GM18511 (cell line): ENCODE data around the gene WWC2.
"Not testable (repeated sequence)": the region's sequence is repeated elsewhere in the genome, so short reads cannot be mapped to it uniquely, and the experiment has no call there.

Experiments
- ATAC-seq: cut with Tn5 transposase; IDR thresholded peaks from one replicate; pipeline ENCODE4 v1.9.1; 2021; ENCODE audit warnings: mild to moderate bottlenecking, moderate library complexity; ENCODE audit not compliant: unreplicated experiment

Gene WWC2

DNA sequence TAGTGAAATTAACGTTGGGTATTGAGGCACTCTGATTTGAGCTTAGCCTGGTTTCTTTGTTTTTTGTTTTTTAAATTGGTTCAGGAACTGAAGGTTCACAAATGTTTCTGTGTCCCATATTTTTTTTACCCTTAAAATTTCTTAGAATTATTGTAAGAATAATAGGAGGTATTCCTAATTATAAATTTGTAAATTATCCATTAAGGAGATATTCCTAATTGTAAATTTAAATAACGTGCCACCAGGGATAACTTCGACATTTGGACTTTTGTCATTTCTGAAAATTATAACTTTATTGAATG, 1.2 kb downstream of the WWC2 start:
- ATAC-seq, result no peak

DNA sequence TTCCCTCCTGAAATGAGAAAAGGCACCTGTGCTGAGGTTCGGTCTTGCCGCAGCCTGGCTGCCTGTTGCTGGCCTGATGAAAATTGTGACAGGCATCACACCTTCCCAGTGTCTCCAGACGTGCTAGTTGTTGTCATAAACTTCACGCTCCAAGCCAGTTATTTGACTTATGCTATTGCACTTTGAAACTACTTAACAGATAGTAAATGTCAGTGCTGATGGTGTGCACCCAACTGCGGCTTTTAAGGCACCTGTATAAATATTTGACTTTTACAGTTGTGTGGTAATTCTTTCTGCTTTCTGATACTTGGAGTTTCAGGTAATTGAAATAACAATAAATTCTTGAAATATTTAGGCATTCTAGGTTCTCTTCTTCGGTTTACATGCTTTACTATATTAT, 1.8 kb downstream of the WWC2 start:
- no peak for ATAC-seq

DNA sequence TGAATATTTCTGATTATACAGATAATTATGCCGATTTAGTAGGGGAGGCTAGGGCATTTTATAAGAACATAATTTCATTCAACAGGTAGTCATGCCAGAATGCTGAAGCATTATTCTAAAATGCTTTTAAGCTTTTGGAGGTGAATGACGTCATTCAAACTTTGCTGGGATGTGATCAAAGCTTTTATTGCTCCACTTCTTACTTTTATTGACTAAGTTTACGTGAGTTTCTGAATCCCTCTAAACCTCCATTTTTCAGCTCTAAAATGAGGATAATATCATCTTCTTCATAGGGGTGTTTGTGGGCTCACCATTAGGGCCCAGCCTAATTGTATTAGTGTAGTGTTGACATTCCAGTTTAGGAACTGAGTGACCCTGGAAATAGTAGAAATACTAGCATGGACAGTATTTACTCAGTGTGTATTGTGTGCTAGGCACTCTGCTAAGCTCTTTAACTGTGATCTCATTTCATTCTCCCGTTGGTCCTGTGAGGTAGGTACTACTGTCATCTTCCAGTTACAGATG, 3.0 kb downstream of the WWC2 start:
- ATAC-seq, result no peak

DNA sequence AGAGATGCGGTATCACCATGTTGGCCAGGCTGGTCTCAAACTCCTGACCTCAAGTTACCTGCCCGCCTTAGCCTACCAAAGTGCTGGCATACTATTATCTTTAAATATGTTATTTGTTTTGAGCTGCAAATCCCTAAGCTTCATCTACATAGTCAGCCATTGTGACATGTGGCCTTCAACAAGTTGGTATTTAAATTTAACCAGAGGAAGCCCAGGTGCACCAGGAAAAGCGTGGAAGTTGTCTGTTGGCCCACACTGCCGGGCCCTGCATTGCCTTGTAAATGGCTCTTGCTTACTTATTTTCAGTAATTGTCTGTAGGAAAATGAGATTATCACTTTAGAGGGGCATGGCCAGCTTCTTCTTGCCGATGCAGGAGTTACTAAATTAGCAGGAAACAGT, 6.0 kb downstream of the WWC2 start:
- no peak for ATAC-seq

DNA sequence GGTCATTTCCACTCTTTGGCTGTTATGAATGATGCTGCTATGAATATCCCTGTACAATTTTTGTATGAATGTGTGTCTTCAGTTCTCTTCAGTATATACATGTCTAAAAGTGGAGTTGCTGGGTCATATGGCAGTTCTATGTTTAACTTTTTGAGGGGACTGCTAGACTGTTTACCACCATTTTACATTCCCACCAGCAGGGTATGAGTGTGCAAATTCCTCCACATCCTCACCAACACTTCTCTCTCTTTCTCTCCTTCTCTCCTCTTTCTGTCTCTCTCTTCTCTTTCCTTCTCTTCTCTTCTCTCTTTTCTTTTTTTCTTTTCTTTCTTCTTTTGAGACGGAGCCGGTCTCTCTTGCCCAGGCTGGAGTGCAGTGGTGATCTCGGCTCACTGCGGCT, 7.8 kb downstream of the WWC2 start:
- no peak for ATAC-seq

DNA sequence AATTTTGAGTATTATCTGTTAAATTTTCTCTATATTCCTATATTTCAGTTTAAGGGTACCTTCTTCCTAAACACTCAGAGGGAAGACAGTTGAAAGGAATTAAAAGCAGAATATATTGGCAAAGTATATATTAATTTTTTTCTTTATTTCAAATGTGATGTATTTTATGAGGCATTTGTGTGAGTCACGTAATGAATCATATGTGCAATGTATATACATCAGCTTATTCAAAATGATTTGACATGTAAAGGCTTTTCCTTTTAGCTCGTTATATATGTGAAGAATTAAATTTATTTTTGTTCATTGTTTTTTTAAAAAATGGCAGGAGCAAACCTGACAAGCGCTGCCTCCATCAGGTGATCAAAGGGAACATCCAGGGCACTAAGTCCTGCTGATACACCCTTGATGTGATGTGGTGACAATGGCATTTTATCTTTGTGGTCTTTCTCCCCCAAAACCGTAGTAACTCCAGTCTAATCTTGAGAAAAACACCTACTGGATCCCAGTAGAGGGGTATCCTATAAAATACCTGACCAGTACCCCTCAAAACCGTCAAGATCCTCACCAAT, 8.9 kb downstream of the WWC2 start:
- ATAC-seq, result no peak

DNA sequence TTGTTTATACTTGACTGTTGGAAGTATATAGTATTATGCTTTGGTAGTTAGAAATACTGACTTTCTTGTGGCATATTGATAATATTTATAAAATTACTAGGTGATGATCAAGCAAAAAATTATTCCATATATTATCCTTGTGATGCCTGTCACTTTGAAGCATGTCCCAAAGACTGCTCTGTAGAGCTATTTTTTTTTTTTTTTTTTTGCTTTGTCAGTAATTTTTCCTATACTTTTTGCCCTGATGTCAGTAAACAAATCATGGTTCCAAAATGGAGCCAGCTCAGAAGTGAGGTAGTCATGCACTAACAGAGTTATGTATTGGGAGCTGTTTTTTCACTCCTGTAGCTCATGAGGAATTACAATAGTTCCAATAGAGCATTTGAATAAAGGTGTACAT, 11.2 kb downstream of the WWC2 start:
- ATAC-seq, result no peak

DNA sequence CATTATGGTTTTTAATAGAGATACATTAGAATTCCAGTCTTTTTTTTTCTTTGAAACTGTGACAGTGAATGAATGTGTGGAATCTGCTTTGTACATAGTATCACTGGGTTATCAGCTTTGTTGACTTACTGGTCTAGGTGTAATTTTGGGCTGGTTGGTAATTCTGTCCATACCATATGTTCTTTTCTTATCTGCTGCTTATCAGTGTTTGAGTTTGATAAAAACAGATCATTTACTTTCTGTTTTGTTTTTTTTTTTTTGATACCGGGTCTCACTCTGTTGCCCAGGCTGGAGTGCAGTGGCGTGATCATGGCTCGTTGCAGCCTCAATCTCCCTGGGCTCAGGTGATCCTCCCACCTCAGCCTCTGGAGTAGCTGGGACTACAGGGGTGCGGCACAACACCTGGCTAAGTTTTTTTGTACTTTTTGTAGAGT, 12.4 kb downstream of the WWC2 start:
- no peak for ATAC-seq

DNA sequence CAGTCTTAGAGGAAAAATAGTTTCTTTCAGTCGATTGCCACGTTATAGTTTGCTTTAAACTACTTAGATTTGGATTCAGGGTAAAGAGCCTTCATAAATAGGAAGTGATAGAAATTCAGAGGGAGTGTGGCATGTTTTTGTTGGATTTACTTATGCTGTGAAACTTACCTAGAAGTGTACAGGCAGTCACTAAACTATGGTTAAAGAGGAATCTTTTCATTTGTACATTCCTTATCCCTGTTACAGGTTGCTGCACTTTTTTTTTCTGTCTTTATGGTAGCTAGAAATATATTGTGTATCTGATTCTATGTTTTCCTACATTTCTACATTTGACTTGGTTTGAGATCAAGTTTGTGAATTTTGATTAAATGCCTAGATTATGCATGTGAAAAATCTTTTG, 19.1 kb downstream of the WWC2 start:
- ATAC-seq, result no peak

DNA sequence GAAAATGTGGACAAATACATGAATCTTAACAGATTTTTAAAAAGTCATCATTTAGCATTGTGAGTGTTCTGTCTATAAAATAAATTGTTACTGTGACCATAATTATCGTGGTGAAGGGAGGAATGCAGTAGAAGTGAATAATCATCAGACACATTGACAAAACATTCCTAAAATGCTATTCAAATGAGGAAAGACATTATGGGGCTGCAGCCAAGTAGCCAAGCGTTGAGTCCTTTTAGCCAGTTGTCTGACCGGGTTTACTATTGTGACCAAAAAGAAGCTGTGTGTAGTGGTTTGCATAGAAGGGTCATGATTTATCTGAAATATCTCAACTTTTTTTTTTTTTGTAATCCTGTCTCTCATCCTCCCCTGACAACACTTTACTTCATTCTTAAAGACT, 19.5 kb downstream of the WWC2 start:
- no peak for ATAC-seq

DNA sequence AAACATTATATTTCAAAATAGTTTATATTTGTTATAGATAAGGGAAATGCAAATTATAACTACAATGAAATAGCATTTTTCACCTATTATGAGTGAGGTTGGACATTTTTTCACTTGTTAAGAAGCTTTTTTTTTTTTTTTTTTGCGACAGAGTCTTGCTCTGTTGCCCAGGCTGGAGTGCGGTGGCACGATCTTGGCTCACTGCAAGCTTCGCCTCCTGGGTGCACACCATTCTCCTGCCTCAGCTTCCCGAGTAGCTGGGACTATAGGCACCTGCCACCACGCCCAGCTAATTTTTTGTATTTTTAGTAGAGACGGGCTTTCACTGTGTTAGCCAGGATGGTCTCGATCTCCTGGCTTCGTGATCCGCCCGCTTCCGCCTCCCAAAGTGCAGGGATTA, 22.6 kb downstream of the WWC2 start:
- not testable (repeated sequence) for ATAC-seq

DNA sequence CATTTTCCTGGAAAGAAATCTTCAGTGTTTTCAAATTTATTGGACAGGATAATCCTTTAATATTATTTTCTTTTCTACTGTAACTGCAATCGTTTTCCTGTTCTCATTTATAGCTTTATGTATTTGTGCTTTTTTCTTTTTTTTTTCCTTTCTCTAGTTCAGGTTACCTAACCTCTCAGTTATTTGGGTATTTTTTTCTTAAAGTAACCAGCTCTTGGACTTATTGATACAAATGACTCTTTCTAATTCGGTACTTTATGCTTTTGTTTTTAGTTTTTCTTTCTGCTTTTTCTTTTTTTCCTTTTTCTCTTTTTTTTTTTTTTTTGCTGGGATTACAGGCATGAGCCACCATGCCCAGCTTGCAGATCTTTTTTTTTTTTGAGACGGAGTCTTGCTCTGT, 25.2 kb downstream of the WWC2 start:
- no peak for ATAC-seq

DNA sequence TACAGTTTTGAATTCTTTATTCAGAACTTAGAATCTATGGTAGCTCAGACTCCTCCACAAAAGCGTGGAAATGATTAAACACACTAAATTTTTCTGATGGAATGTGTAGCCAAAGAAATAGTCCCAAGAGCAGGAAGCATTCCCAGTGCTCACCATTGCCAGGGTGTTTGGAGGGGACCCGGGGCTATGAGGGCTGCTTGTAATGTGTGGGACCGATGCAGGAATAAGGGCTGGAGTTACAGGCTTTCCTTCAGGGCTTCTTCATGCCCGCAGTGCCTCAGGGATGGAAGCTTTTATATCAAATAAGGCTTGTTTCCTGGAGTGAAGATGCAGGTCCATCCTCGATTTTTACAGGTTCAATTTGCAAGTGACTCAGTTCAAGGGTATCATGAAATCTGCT, 25.8 kb downstream of the WWC2 start:
- no peak for ATAC-seq

DNA sequence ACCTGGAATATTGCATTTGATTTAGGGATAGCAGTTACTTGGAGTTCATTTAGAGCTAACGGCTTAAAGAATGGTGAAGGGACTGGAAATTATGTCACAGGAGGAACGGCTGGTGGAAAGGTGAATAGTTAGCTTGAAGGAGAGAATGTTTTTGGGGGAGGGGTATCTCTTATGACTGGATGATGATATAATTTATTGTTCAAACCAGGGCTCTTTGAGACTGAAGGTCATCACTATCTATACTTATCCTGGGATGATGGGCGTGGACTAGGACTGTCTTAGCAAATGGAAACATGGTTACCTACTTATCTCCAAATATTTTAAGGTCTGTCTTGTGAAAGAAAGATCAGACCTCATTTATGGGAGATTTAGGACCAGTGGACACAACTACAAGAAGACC, 30.1 kb downstream of the WWC2 start:
- ATAC-seq, result no peak

DNA sequence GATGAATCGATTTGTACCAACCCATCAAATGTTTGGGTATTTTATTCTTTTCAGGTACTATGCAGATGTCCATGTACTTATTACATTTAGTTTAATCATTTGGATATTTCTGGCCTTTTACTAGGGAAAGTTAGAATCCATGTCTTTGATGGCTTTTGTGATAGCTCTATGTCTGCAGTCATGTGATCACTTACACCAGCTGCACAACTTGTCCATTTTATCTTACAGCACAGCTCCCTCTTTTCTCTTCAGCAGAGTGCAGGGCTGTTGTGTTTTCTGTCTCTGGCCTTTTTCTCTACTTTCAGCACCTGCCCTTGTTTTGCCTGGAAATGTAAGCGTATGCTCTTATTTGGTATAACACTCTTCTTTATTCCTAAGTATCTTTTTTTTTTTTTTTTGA, 30.6 kb downstream of the WWC2 start:
- ATAC-seq, result no peak

DNA sequence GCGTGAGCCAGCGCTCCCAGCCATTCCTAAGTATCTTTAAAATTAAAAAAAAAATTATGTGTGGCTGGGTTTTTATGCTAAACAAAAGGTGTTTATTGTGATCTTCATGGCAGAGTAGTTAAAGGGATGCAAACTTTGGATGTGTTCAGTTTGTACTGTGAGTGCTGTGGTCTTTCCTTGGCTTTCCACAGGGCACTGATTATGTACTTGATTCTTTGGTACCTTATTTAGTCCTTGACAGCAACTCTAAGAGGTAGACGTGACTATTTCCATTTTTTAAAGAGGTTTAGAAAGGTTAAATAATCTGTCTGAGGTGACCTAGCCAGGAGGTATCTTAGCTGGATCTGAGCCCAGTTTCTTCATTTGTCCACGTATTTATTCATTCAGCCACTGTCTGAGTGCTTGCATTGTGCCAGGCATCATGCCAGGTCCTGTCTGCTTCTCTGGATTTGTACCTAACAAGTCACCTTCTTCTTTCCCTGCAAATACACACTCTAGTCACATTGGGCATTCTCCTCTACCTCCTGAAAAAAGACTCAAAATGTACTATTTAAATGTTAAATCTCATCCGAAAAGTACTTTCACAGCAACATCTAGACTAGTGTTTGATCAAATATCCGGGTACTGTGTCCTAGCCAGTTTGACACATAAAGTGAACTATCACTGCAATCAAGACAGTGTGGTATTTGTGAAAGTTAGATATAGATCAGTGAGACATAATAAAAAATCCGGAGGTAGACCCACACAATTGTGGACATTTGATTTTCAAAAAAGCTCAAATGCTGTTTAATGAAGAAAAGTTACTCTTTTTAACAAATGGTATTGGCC, 31.5 kb downstream of the WWC2 start:
- no peak for ATAC-seq

DNA sequence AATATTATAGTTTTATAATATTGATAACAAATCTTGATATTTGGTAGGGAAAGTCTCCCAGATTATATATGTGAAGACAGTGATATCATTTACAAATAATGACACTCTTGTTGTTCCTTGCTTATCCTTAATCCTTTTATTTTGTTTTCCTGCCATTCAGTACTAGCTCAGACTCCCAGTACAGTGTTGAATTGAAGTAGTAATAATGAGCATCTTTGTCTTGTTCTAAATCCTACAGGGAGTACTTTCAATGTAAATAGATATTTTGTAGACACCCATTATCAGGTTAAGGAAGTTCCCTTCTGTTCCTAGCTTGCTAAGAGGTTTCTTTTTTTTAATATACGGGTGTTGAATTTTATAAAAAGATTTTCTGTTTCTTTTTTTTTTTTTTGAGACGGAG, 33.0 kb downstream of the WWC2 start:
- ATAC-seq, result no peak

DNA sequence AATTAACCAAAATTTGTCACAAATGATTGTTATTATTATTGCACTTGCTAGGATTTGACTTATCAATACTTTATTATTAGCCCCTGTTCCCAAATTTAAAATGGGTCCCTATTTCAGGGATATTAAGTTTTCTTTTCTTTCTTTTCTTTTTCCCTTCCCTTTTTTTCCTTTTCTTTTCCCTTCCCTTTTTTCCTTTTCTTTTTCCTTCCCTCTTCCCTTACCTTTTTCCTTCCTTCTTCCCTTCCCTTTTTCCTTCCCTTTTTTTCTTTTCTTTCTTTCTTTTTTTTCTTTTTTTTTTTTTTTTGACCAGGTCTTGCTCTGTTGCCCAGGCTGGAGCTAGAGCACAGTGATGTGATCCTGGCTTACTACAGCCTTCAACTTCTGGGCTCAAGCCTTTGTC, 33.8 kb downstream of the WWC2 start:
- no peak for ATAC-seq

DNA sequence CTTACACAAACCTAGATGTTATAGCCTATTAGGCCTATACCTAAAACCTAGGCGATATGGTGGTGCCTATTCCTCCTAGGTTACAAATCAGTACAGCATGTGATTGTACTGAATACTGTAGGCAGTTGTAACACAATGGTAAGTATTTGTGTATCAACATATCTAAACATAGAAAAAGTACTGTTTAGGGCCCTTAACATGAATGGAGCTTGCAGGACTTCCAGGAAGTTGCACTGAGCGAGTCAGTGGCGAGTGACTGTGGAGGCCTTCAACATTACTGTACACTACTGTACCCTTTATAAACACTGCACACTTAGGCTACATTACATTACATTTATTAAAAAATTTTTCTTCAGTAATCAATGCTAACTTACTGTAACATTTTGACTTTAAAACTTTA, 37.8 kb downstream of the WWC2 start:
- ATAC-seq, result no peak

DNA sequence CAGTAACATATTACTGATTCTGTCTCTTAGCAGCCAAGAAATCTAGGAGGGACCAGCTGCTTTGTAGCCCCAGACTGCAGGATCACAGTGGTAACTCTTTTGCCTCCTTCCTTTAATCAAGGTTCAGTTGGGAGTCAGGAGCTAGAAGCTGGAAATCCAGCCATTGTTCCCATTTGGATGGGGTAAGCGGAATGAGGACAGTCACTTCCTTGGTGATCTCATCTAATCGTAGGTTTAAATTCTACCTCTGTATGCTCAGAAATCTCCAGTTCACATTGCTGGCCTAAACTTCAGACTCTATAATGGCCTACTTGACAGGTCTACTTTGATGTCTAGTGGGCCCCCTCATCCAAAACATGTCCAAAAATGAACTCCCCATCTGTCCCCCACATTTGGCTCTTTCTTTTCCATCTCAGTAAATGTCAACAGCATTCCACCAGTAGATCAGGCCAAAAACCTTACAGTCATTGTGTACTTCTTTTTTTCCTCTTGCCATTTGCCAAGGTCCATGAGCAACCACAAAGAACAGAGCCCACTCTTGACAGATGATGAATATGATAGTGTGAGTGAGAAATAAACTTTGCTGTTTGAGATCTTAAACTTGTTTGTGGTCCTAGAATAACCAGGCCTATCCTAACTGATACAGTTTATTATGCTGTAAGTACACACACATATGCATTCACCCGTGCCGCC, 40.1 kb downstream of the WWC2 start:
- no peak for ATAC-seq

DNA sequence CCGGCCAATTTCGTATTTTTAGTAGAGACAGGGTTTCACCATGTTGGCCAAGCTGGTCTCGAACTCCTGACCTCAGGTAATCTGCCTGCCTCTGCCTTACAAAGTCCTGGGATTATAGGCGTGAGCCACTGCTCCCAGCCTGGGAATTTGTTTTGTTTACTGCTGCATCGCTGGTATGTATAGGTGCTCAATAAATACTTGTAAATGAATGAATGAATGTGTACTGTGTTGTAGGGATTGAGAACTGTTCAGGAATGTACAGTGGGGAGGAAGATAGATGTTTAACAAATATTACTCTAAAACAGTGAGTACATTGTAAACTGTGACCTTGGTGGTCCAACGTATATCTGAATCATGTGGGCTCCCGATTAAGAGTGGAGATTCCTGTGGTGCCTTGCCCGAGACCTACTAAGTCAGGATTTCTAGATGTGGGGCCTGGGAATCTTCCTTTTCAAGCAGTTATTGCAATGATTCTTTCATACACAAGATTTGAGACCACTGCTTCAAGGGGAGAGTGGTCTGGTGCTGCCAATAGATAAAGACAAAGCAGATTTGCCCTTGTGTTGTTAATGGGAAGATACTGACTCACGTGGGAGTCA, 41.0 kb downstream of the WWC2 start:
- ATAC-seq, result no peak

DNA sequence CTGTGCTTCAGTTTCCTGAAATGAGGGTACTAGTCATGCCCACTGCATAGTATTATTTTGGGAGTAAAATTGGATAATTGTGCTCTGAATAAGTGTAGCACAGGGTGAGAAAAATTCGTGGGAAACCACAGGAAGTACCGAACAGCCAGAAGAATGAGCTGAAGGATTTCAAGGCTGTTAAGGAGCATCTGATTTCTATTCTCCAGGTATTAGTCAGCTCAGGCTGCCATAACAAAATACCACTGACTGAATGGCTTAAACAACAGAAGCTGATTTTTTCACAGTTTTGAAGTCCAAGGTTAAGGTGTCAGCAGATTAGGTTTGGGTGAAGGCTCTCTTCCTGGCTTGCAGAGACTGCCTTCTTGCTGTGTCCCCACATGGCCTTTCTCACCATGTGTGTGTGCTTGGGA, 41.9 kb downstream of the WWC2 start:
- ATAC-seq, result no peak
